CD14-positive monocyte (primary cell): Measurements from ENCODE around the gene CABP1. TPM values are rescaled to one million over a fixed set of nuclear protein-coding genes. Genes with fewer than 3 reads are reported as not detected.
A peak's percentile ranks its signal among the peaks of the same experiment; 100 is the strongest.

Experiments
- DNase-seq, 3 donors: peaks; one replicate each; pipeline ENCODE4 v3.0.0-alpha.2; 2011 to 2022
- H2AFZ ChIP-seq: 2 replicates; pipeline ENCODE4 v1.6.0; 2012; ENCODE audit warnings: mild to moderate bottlenecking, low read depth, low read length, inconsistent platforms; ENCODE audit not compliant: insufficient read depth, poor library complexity, severe bottlenecking
- H3K27ac ChIP-seq, 2 donors: 1 replicate in 1 of 2; 2 replicates in 1 of 2; pipeline ENCODE4 v1.5.1; 2012 to 2013; ENCODE audit warnings: low read length in 2 of 2, control low read depth in 1 of 2, inconsistent platforms in 1 of 2, low read depth in 1 of 2, mild to moderate bottlenecking in 1 of 2
- H3K27me3 ChIP-seq, 2 donors: one replicate each; pipeline versions ENCODE4 v1.6.0 to v1.6.1; 2011 to 2013; ENCODE audit warnings: low read length in 2 of 2; ENCODE audit not compliant: control insufficient read depth in 2 of 2, insufficient read depth in 2 of 2
- H3K36me3 ChIP-seq, 2 donors: replicated peaks in 1 of 2; 1 replicate in 1 of 2; 2 replicates in 1 of 2; pipeline versions ENCODE4 v1.5.1 to v1.6.1; 2012 to 2013; ENCODE audit warnings: low read length in 2 of 2, control low read depth in 1 of 2, inconsistent platforms in 1 of 2, mild to moderate bottlenecking in 1 of 2; ENCODE audit not compliant: insufficient read depth in 2 of 2, control insufficient read depth in 1 of 2
- H3K4me1 ChIP-seq, 2 donors: 1 replicate in 1 of 2; 2 replicates in 1 of 2; pipeline versions ENCODE4 v1.5.1 to v1.6.1; 2012 to 2013; ENCODE audit warnings: low read length in 2 of 2, control low read depth in 1 of 2, inconsistent platforms in 1 of 2, mild to moderate bottlenecking in 1 of 2, moderate library complexity in 1 of 2; ENCODE audit not compliant: insufficient read depth in 2 of 2, control insufficient read depth in 1 of 2
- H3K4me2 ChIP-seq: replicated peaks from 2 replicates; pipeline ENCODE3; 2012; ENCODE audit warnings: low read length, moderate library complexity, mild to moderate bottlenecking; ENCODE audit not compliant: poor library complexity, severe bottlenecking; ENCODE audit errors: extremely low read depth
- H3K4me3 ChIP-seq, 3 experiments: fragments of 200-600 bp in 1 of 3; sonication (generic) in 1 of 3; replicated peaks in 1 of 3; 1 replicate in 2 of 3; 2 replicates in 1 of 3; pipeline ENCODE4 v1.5.1; 2011 to 2013; ENCODE audit warnings: low read length in 3 of 3, mild to moderate bottlenecking in 3 of 3, control low read depth in 2 of 3, low read depth in 2 of 3, inconsistent platforms in 1 of 3, moderate library complexity in 1 of 3
- H3K79me2 ChIP-seq: 2 replicates; pipeline ENCODE4 v1.6.0; 2012; ENCODE audit warnings: mild to moderate bottlenecking, control low read depth, inconsistent platforms, low read length, moderate library complexity; ENCODE audit not compliant: insufficient read depth
- H3K9ac ChIP-seq: 2 replicates; pipeline ENCODE4 v1.6.0; 2017; ENCODE audit warnings: low read length, mild to moderate bottlenecking; ENCODE audit not compliant: insufficient read depth, poor library complexity, severe bottlenecking
- H3K9me3 ChIP-seq, 2 donors: replicated peaks in 1 of 2; 1 replicate in 1 of 2; 2 replicates in 1 of 2; pipeline versions ENCODE4 v1.5.1 to v1.6.1; 2012 to 2013; ENCODE audit warnings: low read length in 2 of 2, control low read depth in 1 of 2; ENCODE audit not compliant: control insufficient read depth in 1 of 2, insufficient read depth in 1 of 2
- H4K20me1 ChIP-seq: 2 replicates; pipeline ENCODE4 v1.6.0; 2012; ENCODE audit warnings: mild to moderate bottlenecking, low read length, control low read depth, moderate library complexity; ENCODE audit not compliant: insufficient read depth
- H3K27ac Mint-ChIP-seq, 7 donors: one replicate each; pipeline ENCODE4 v1.8.0; 2020; ENCODE audit warnings: mild to moderate bottlenecking in 7 of 7, mixed read lengths in 7 of 7, moderate library complexity in 6 of 7, inconsistent platforms in 2 of 7
- H3K27me3 Mint-ChIP-seq, 3 donors: one replicate each; pipeline ENCODE4 v1.8.0; 2021 to 2022; ENCODE audit warnings: low read depth in 3 of 3, mild to moderate bottlenecking in 3 of 3, mixed read lengths in 3 of 3, moderate library complexity in 3 of 3, inconsistent platforms in 1 of 3
- H3K36me3 Mint-ChIP-seq, 2 donors: one replicate each; pipeline ENCODE4 v1.8.0; 2020; ENCODE audit warnings: mixed read lengths in 2 of 2, inconsistent platforms in 1 of 2, mild to moderate bottlenecking in 1 of 2
- H3K4me1 Mint-ChIP-seq: one replicate; pipeline ENCODE4 v1.8.0; 2020; ENCODE audit warnings: mild to moderate bottlenecking, mixed read lengths
- H3K4me3 Mint-ChIP-seq, 2 donors: one replicate each; pipeline ENCODE4 v1.8.0; 2020; ENCODE audit warnings: mild to moderate bottlenecking in 2 of 2, mixed read lengths in 2 of 2, moderate library complexity in 1 of 2
- H3K9me3 Mint-ChIP-seq, 7 donors: one replicate each; pipeline ENCODE4 v1.8.0; 2020 to 2022; ENCODE audit warnings: mixed read lengths in 7 of 7, mild to moderate bottlenecking in 6 of 7, moderate library complexity in 6 of 7, inconsistent platforms in 2 of 7
- CTCF ChIP-seq: fragments of 200-600 bp; IDR thresholded peaks from one replicate; pipeline ENCODE4 v1.8.0; 2022; ENCODE audit warnings: antibody characterized with exemption, mild to moderate bottlenecking
- WGBS: methylation state at CpG from one replicate; pipeline ENCODE4 v1.1.5; 2013; ENCODE audit warnings: missing lambda C conversion rate; ENCODE audit not compliant: insufficient coverage; 5-methylcytosine and 5-hydroxymethylcytosine counted together
- intact Hi-C, 2 donors: fragments of 100-400 bp; cut with micrococcal nuclease; formaldehyde crosslinking; loops; one replicate each; pipeline versions ENCODE4 v1.15.0 to v1.15.1; 2023
- polyA minus RNA-seq: library from RNA; depleted of rRNA, polyadenylated mRNA; stranded (reverse); fragments of >200 nt; gene quantifications from 2 replicates; pipeline ENCODE4 v1.2.3, GENCODE V29; 2012
- polyA plus RNA-seq, 3 donors: library from polyadenylated mRNA; depleted of rRNA in 1 of 3; unstranded in 2 of 3; stranded (reverse) in 1 of 3; fragments of 300-500 nt in 2 of 3; fragments of >200 nt in 1 of 3; fragmentation: Illumina TruSeq in 2 of 3; gene quantifications; 1 replicate in 2 of 3; 2 replicates in 1 of 3; pipeline ENCODE4 v1.2.3, GENCODE V29; 2012 to 2021
- total RNA-seq, 12 experiments: library from RNA in 1 of 12; stranded (reverse) in 1 of 12; fragments of 120-200 nt in 1 of 12; gene quantifications; one replicate each; pipeline ENCODE4 v1.2.4 and lab custom pipeline; 2013 to 2026; ENCODE audit warnings: mixed read lengths in 6 of 12, inconsistent platforms in 1 of 12

CABP1 gene
- 0.19 TPM for total RNA-seq (2013)
- polyA plus RNA-seq (under 1 TPM in 2 of 3 donors, not detected in 1; 0.19 to 0.43 TPM), polyA minus RNA-seq (0.16 and 0.28 TPM in 2 replicates), total RNA-seq (lab: John Stamatoyannopoulos, UW) (0 to 0.66 (median 0.14) reads per million in 11 experiments)

DNA sequence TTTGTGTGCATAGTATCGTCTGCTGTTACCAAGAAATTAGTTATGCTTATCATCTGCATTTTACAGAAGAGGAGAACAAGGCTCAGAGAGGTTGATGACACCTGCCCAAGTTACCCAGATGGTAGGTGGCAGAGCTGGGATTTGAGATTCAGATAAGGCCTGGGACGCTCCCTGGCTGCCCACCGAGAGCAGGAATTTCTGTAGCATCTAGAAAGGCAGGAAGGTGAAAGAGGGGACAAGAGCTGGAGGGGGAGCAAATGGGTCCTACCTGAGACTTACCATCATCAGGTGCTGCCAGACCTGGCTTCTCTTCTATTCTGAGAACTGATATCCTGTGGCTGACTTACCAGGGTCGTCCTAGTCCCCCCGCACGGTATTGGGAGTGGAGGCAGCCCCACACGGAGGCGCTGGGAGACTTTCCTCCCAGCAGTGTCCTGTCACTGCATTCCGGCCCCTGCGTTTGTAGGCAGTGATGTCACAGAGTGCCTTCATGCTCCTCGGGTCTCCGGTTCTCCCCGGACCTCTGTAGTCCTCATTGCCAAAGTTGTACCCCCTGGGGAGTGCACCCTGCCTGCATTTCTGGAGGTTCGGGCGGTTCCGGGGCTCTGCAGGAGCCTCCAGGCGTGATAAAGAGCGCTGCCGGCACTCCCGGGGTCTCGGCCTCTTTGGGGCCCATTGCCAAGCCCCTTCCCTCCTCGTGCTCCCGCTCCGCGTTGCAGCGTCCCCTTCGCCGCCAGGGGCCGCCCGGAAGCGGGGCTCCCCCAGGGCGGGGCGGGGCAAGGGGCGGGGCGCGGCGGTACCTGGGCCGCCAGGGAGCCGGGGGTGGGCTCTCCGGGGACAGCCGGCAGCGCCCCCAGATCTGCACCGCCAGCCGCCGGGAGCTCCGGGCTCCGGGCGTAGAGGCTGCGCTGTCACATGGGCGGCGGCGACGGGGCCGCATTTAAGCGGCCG, at the start of gene CABP1:
Gene CABP1, plus strand, starts transcription at position 856 of the 951 bp plus-strand sequence. Its CDS starts 60 bp downstream, at position 916.
- peaks cover 0 to 14% (median 5%) of the 10 kb centered on the region in 7 donors for H3K9me3 Mint-ChIP-seq
- peaks cover 49 to 62% (median 57%) of the 10 kb centered on the region in 3 donors for H3K27me3 Mint-ChIP-seq
- peaks cover 9% of the 10 kb centered on the region for H3K4me1 Mint-ChIP-seq
- intact Hi-C loops = loop anchor here (5.0 to 10.0 kb wide), 3 partner anchors 332 to 465 kb away; partner anchors contain the start of gene HNF1A (in 1 of the 2)
- peak; percentile 10 for TF ChIP-seq CTCF
- H3K36me3 Mint-ChIP-seq = peaks cover 0 to 11% of the 10 kb centered on the region in 2 donors
- Histone ChIP-seq H3K9me3 (peaks cover 5 to 23% of the 10 kb centered on the region in 2 donors), H3K9ac (no peak within 1 kb of the TSS), H3K36me3 (no peaks in the 10 kb centered on the region), H4K20me1 (no peaks in the 10 kb centered on the region), H3K4me1 (peaks cover 10 to 19% of the 10 kb centered on the region in 2 donors), H3K4me2 (peak within 1 kb of the TSS; percentile 73), H3K27ac (no peak within 1 kb of the TSS), H3K79me2 (no peaks in the 10 kb centered on the region), H2AFZ (peak within 1 kb of the TSS; percentile 46), H3K4me3 (peak within 1 kb of the TSS in 1 of 3 experiments; percentile 64), H3K27me3 (peaks cover 42 to 60% of the 10 kb centered on the region in 2 donors)
- H3K27ac Mint-ChIP-seq = no peak within 1 kb of the TSS
- WGBS = 5% methylated on average over 53 of the region's 56 CpGs
- DNase-seq = no peak
- peak within 1 kb of the TSS; percentile 58 to 90 for H3K4me3 Mint-ChIP-seq

GRCh38 chr12:120590741-120591407, 49.6 kb upstream of the CABP1 start:
- H3K36me3 ChIP-seq = no peaks in the 10 kb centered on the region
- no peaks in the 10 kb centered on the region for H3K79me2 ChIP-seq
- no peaks in the 10 kb centered on the region for H3K36me3 Mint-ChIP-seq
- H3K4me3 Mint-ChIP-seq = no peak overlapping the region
- no peak overlapping the region for H3K9ac ChIP-seq
- WGBS = no CpG with 5 or more reads among the region's 6 CpGs
- no peak for DNase-seq
- H3K9me3 ChIP-seq = no peaks in the 10 kb centered on the region
- H3K27ac Mint-ChIP-seq = no peak overlapping the region
- H3K27me3 Mint-ChIP-seq = peaks cover 8 to 15% (median 9%) of the 10 kb centered on the region in 3 donors
- H3K9me3 Mint-ChIP-seq = no peaks in the 10 kb centered on the region
- no peaks in the 10 kb centered on the region for H4K20me1 ChIP-seq
- H3K4me1 Mint-ChIP-seq = peaks cover 9% of the 10 kb centered on the region
- H3K4me1 ChIP-seq = peaks cover 4 to 9% of the 10 kb centered on the region in 2 donors
- H3K4me2 ChIP-seq = no peak overlapping the region
- no peak overlapping the region for H3K27ac ChIP-seq
- peaks cover 0 to 2% of the 10 kb centered on the region in 2 donors for H3K27me3 ChIP-seq
- no peak overlapping the region for H3K4me3 ChIP-seq
- intact Hi-C loops = no loop called here
- H2AFZ ChIP-seq = no peak overlapping the region
- TF ChIP-seq CTCF = no peak
